Stimulated activated CD4-positive, alpha-beta T cell treated with anti-CD3 and anti-CD28 coated beads, Interleukin-12 subunit alpha, Interleukin-12 subunit beta, amount 100 ng/mL, for 4 hours (primary cell): ENCODE data around the gene SLC7A1.
A peak's percentile ranks its signal among the peaks of the same experiment; 100 is the strongest.

ENCODE experiments used
- DNase-seq: peaks from one replicate; pipeline ENCODE4 v3.0.0-alpha.2; 2020

SLC7A1 gene

GRCh38 chr13:29484796-29485195 lies 110.7 kb downstream of the SLC7A1 start:
- DNase-seq, result no peak

- DNase-seq, result no peak
Observed at GRCh38 chr13:29484236-29484635, 111.3 kb downstream of the SLC7A1 start.

GRCh38 chr13:29483623-29484022 lies 111.9 kb downstream of the SLC7A1 start:
- no peak for DNase-seq

- no peak for DNase-seq
Observed at GRCh38 chr13:29483211-29483610, 112.3 kb downstream of the SLC7A1 start.

- no peak for DNase-seq
Observed at GRCh38 chr13:29482504-29482903, 113.0 kb downstream of the SLC7A1 start.

GRCh38 chr13:29481603-29482002 lies 113.9 kb downstream of the SLC7A1 start:
- DNase-seq, result no peak

- no peak for DNase-seq
Observed at GRCh38 chr13:29480893-29481525, 114.5 kb downstream of the SLC7A1 start.

GRCh38 chr13:29479716-29480492 lies 115.6 kb downstream of the SLC7A1 start:
- no peak for DNase-seq

- DNase-seq, result no peak
Observed at GRCh38 chr13:29476046-29476445, 119.4 kb downstream of the SLC7A1 start.

GRCh38 chr13:29474991-29475390 lies 120.5 kb downstream of the SLC7A1 start:
- no peak for DNase-seq

GRCh38 chr13:29473166-29473565 lies 122.3 kb downstream of the SLC7A1 start:
- no peak for DNase-seq

- DNase-seq, result peak; percentile 38
Observed at GRCh38 chr13:29472332-29472961, 123.0 kb downstream of the SLC7A1 start.

- DNase-seq, result no peak
Observed at GRCh38 chr13:29471551-29471950, 123.9 kb downstream of the SLC7A1 start.

GRCh38 chr13:29465741-29466293 lies 129.7 kb downstream of the SLC7A1 start:
- DNase-seq, result no peak

- DNase-seq, result no peak
Observed at GRCh38 chr13:29464105-29464679, 131.3 kb downstream of the SLC7A1 start.

GRCh38 chr13:29459813-29460355 lies 135.6 kb downstream of the SLC7A1 start:
- DNase-seq, result no peak
